Ovary (tissue), 3 donors: Measurements from ENCODE around the gene HAPLN2.
"Not testable (repeated sequence)": the region's sequence is repeated elsewhere in the genome, so short reads cannot be mapped to it uniquely, and the experiment has no call there.

Experiments used
- EP300 ChIP-seq: sonication (generic); formaldehyde crosslinking; IDR thresholded peaks from one replicate; pipeline ENCODE4 v1.6.1; 2017; ENCODE audit warnings: antibody characterized with exemption
- POLR2A ChIP-seq: fragments of 450-650 bp; IDR thresholded peaks from one replicate; pipeline ENCODE4 v1.6.1; 2017; ENCODE audit warnings: antibody characterized with exemption, mild to moderate bottlenecking, moderate library complexity
- TF ChIP-seq, protein P1 (sequence below), 3 donors: fragments of 450-650 bp in 2 of 3; fragments of 200-600 bp in 1 of 3; IDR thresholded peaks; one replicate each; pipeline versions ENCODE4 v1.5.1 to v1.8.0; 2016 to 2022; ENCODE audit warnings: antibody characterized with exemption in 3 of 3, mild to moderate bottlenecking in 1 of 3
- donor health status: DM: no; HTN: no; CAD: no.

DNA sequence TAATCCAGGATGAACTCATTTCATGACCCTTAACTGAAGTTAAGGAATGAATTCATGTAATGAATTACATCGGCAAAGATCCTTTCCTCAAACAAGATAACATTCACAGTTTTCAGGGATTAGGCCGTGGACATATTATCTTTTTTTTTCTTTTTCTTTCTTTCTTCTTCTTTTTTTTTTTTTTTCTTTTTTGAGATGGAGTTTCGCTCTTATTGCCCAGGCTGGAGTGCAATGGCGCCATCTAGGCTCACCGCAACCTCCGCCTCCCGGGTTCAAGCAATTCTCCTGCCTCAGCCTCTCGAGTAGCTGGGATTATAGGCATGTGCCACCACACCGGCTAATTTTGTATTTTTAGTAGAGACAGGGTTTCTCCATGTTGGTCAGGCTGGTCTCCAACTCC lies 11.9 kb downstream of the HAPLN2 start:
- TF ChIP-seq POLR2A, EP300: not testable (repeated sequence)
- TF ChIP-seq, protein P1, sequence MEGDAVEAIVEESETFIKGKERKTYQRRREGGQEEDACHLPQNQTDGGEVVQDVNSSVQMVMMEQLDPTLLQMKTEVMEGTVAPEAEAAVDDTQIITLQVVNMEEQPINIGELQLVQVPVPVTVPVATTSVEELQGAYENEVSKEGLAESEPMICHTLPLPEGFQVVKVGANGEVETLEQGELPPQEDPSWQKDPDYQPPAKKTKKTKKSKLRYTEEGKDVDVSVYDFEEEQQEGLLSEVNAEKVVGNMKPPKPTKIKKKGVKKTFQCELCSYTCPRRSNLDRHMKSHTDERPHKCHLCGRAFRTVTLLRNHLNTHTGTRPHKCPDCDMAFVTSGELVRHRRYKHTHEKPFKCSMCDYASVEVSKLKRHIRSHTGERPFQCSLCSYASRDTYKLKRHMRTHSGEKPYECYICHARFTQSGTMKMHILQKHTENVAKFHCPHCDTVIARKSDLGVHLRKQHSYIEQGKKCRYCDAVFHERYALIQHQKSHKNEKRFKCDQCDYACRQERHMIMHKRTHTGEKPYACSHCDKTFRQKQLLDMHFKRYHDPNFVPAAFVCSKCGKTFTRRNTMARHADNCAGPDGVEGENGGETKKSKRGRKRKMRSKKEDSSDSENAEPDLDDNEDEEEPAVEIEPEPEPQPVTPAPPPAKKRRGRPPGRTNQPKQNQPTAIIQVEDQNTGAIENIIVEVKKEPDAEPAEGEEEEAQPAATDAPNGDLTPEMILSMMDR (IDR thresholded peaks at IDR 0.05): not testable (repeated sequence)
